AG10803 (cell line): ENCODE measurements around the gene ATAD3C.
"Not testable (repeated sequence)": the region's sequence is repeated elsewhere in the genome, so short reads cannot be mapped to it uniquely, and the experiment has no call there.

ENCODE experiments used
- DNase-seq: peaks from one replicate; pipeline ENCODE4 v3.0.0; 2010; ENCODE audit warnings: low read depth
- H3K4me3 ChIP-seq: 2 replicates; pipeline ENCODE4 v1.5.1; 2011; ENCODE audit warnings: mild to moderate bottlenecking, low read length, control low read depth
- TF ChIP-seq, protein P1 (sequence below): conservative IDR thresholded peaks from 2 replicates; pipeline ENCODE4 v1.5.1; 2011; ENCODE audit warnings: mild to moderate bottlenecking, low read length, control low read depth, inconsistent platforms

ATAD3C gene

GRCh38 chr1:1461721-1462317 is 12.3 kb downstream of the ATAD3C start:
- no peak for DNase-seq
- TF ChIP-seq, protein P1, sequence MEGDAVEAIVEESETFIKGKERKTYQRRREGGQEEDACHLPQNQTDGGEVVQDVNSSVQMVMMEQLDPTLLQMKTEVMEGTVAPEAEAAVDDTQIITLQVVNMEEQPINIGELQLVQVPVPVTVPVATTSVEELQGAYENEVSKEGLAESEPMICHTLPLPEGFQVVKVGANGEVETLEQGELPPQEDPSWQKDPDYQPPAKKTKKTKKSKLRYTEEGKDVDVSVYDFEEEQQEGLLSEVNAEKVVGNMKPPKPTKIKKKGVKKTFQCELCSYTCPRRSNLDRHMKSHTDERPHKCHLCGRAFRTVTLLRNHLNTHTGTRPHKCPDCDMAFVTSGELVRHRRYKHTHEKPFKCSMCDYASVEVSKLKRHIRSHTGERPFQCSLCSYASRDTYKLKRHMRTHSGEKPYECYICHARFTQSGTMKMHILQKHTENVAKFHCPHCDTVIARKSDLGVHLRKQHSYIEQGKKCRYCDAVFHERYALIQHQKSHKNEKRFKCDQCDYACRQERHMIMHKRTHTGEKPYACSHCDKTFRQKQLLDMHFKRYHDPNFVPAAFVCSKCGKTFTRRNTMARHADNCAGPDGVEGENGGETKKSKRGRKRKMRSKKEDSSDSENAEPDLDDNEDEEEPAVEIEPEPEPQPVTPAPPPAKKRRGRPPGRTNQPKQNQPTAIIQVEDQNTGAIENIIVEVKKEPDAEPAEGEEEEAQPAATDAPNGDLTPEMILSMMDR = no peak
- no peak overlapping the region for H3K4me3 ChIP-seq

DNA sequence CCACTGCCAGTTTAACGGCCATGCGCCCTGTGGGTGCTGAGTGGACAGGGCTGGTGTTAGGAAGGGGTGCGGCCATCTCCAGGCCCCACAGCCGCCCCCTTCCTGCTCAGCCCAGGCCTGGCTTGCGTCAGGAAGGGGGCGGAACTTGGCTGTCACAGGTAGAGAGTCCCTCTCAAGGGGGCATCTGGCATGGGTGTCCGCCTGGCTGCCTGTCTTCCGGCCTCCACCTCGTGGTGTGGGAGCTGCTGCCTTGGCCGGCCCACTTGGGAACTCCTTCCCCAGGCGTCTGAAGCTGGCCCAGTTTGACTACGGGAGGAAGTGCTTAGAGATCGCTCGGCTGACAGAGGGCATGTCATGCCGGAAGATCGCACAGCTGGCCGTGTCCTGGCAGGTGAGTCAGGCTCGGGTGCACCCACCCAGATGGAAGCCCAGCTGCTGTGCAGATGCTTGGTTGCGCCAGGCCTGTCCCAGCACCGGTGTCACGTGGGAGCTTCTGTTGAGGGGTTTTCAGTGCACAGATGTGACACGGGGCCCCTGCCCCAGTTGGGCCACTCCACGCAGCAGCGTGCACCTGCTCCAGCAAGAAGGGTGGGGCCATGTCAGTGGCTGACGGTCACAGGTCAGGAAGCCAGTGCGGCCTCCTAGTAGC is 13.0 kb downstream of the ATAD3C start:
- H3K4me3 ChIP-seq = no peak overlapping the region
- TF ChIP-seq, protein P1 = no peak
- DNase-seq = peak; percentile 64

GRCh38 chr1:1463312-1463711 is 13.8 kb downstream of the ATAD3C start:
- TF ChIP-seq, protein P1 = no peak
- no peak for DNase-seq
- no peak overlapping the region for H3K4me3 ChIP-seq

DNA sequence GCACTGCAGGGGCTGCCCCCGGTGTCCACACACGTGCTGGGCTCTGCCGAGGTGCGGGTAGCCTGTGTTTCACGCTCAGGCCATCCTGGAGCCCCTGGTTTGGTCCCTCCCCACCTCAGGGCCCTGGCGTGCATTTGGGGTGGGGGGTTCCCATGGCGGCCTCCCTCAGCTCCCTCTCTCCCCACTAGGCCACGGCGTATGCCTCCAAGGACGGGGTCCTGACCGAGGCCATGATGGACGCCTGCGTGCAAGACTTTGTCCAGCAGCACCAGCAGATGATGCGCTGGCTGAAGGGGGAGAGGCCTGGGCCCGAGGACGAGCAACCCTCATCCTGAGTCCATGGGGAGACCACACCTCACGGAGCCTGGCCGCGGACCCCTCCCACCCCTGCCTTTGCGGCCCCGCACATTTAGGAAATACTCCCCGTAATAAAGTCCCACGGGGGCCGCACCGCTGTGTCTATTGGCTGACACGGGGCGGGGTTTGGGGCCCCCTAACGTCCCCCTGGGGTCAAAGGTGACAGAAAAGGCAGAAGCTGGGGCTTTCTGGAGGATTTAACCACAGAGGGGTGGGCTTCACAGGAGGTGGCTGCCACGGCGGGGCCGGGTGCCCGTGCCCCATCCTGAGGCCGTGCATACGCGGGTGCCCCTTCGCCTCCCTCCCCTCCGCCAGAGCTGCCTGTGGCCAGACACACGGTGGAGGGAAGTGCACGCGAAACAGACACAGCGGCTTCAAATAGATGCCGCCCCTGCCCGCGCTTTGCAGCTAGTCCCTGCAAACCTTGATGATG is 18.9 kb downstream of the ATAD3C start:
- H3K4me3 ChIP-seq, DNase-seq: not testable (repeated sequence)

GRCh38 chr1:1470626-1471388 is 21.3 kb downstream of the ATAD3C start:
- DNase-seq = no peak
- TF ChIP-seq, protein P1 = no peak
- H3K4me3 ChIP-seq = peak overlapping the region; percentile 65

DNA sequence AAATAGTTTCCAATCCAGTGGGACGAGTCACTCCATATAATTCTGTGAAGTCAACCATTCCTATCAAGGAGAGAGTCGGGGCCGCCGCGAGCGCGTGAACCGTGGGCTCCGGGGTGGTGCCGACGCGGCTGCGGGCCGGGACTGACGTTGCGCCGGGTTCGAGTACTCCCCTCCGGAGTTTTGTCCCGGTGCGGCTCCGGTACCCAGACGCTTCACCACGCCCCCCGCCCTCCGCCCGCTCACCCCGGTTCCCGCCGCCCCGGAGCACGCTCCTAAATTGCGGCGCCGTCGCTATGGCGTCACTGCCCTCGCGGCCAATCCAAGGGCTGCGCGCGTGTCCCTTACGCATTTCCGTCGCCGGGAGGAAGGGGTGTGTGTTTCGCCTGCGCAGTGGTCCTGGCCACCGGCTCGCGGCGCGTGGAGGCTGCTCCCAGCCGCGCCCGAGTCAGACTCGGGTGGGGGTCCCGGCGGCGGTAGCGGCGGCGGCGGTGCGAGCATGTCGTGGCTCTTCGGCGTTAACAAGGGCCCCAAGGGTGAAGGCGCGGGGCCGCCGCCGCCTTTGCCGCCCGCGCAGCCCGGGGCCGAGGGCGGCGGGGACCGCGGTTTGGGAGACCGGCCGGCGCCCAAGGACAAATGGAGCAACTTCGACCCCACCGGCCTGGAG is 22.0 kb downstream of the ATAD3C start, which contains the start of gene ATAD3B:
ATAD3B (plus strand) TSS at position 377 of the 664 bp plus-strand sequence; CDS start at position 497, 120 bp downstream.
- TF ChIP-seq, protein P1 = no peak
- DNase-seq = peak; percentile 85
- peak within 1 kb of the TSS; percentile 65 for H3K4me3 ChIP-seq

GRCh38 chr1:1472053-1472876 is 22.8 kb downstream of the ATAD3C start:
- H3K4me3 ChIP-seq = peak overlapping the region; percentile 61
- DNase-seq = not testable (repeated sequence)

DNA sequence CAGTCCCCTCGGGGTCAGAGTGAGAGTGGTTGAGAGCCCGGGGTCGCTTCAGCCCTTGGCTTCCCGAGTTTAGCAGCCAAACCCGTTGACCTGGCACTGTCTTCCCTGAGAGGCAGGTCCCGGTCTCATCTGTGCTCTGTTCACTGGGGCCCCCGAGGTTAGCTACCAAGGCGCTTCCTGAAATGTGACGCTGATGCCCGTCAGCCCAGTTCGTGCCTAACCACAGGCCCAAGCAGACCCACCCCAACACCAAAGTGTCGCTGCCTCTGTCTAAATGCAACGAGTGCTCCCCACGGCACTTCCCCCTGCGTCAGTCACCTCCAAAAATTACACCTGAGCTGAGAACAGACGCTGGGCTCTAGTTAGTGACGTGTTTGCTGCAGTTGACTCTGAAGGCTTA is 26.5 kb downstream of the ATAD3C start:
- not testable (repeated sequence) for DNase-seq, H3K4me3 ChIP-seq
